HepG2 (cell line): Measurements from ENCODE around the gene LBX2. TPM values are rescaled to one million over a fixed set of nuclear protein-coding genes. Genes with fewer than 3 reads are reported as not detected.
A peak's percentile ranks its signal among the peaks of the same experiment; 100 is the strongest.

Experiments used
- ATF5 ChIP-seq: sonication (generic); formaldehyde crosslinking; IDR thresholded peaks from 2 replicates; pipeline ENCODE4 v1.4.0; 2020; ENCODE audit warnings: mild to moderate bottlenecking, low read depth, missing genetic modification reagents
- BRF2 ChIP-seq: sonication (generic); formaldehyde crosslinking; IDR thresholded peaks from 2 replicates; pipeline ENCODE4 v1.8.1; 2022; ENCODE audit warnings: mild to moderate bottlenecking, missing genetic modification reagents
- HIC2 ChIP-seq: sonication (generic); formaldehyde crosslinking; IDR thresholded peaks from 2 replicates; pipeline ENCODE4 v1.9.0; 2022; ENCODE audit warnings: low read depth, missing genetic modification reagents
- HNRNPUL1 ChIP-seq: fragments of 200-400 bp; formaldehyde crosslinking; IDR thresholded peaks from 2 replicates; pipeline ENCODE4 v1.6.1; 2017; ENCODE audit warnings: low read depth, mild to moderate bottlenecking, low read length, moderate library complexity
- HOXD1 ChIP-seq: sonication (generic); formaldehyde crosslinking; IDR thresholded peaks from 2 replicates; pipeline ENCODE4 v1.5.0; 2020; ENCODE audit warnings: missing genetic modification reagents
- IRF2 ChIP-seq: IDR thresholded peaks from 2 replicates; pipeline ENCODE4 v1.6.1; 2018; ENCODE audit warnings: missing genetic modification reagents, missing compliant biosample characterization
- IRF9 ChIP-seq: sonication (generic); formaldehyde crosslinking; IDR thresholded peaks from 2 replicates; pipeline ENCODE4 v1.8.0; 2022; ENCODE audit warnings: missing genetic modification reagents, mild to moderate bottlenecking, borderline replicate concordance
- MTF2 ChIP-seq: sonication (generic); formaldehyde crosslinking; IDR thresholded peaks from 2 replicates; pipeline ENCODE4 v1.5.0; 2020; ENCODE audit warnings: missing genetic modification reagents, borderline replicate concordance
- MXI1 ChIP-seq: IDR thresholded peaks from 3 replicates; pipeline ENCODE4 v1.6.1; 2012; ENCODE audit warnings: low read depth, low read length, inconsistent platforms, borderline replicate concordance
- NR2F1 ChIP-seq, 2 experiments: fragments of 450-650 bp in 1 of 2; formaldehyde crosslinking in 1 of 2; IDR thresholded peaks; 2 replicates each; pipeline versions ENCODE4 v1.5.0 to v1.6.1; 2016 to 2020; ENCODE audit warnings: mild to moderate bottlenecking in 1 of 2, missing compliant biosample characterization in 1 of 2, missing genetic modification reagents in 1 of 2, moderate library complexity in 1 of 2
- ONECUT2 ChIP-seq: sonication (generic); formaldehyde crosslinking; IDR thresholded peaks from 2 replicates; pipeline ENCODE4 v1.4.0; 2020; ENCODE audit warnings: missing genetic modification reagents
- POLR2G ChIP-seq: fragments of 200-400 bp; formaldehyde crosslinking; IDR thresholded peaks from 2 replicates; pipeline ENCODE4 v1.6.1; 2018; ENCODE audit warnings: mild to moderate bottlenecking, low read depth, low read length, moderate library complexity
- RARG ChIP-seq: sonication (generic); formaldehyde crosslinking; IDR thresholded peaks from 2 replicates; pipeline ENCODE4 v1.4.0; 2020; ENCODE audit warnings: low read depth, mild to moderate bottlenecking, missing genetic modification reagents
- STAT5B ChIP-seq: sonication (generic); formaldehyde crosslinking; IDR thresholded peaks from 2 replicates; pipeline ENCODE4 v1.4.0; 2020; ENCODE audit warnings: missing genetic modification reagents
- TOPORS ChIP-seq: sonication (generic); formaldehyde crosslinking; IDR thresholded peaks from 2 replicates; pipeline ENCODE4 v1.8.0; 2023; ENCODE audit warnings: mild to moderate bottlenecking, missing genetic modification reagents
- ZFP36L2 ChIP-seq: sonication (generic); formaldehyde crosslinking; IDR thresholded peaks from 2 replicates; pipeline ENCODE4 v1.4.0; 2020; ENCODE audit warnings: missing genetic modification reagents
- ZFP90 ChIP-seq: sonication (generic); formaldehyde crosslinking; IDR thresholded peaks from 2 replicates; pipeline ENCODE4 v1.8.0; 2022; ENCODE audit warnings: missing genetic modification reagents, mild to moderate bottlenecking, inconsistent platforms, borderline replicate concordance
- ZNF317 ChIP-seq: sonication (generic); formaldehyde crosslinking; IDR thresholded peaks from 2 replicates; pipeline ENCODE4 v1.5.0; 2020; ENCODE audit warnings: mild to moderate bottlenecking, missing genetic modification reagents
- ZNF589 ChIP-seq: sonication (generic); formaldehyde crosslinking; conservative IDR thresholded peaks from 2 replicates; pipeline ENCODE4 v1.8.0; 2022; ENCODE audit warnings: mild to moderate bottlenecking, moderate library complexity, missing genetic modification reagents
- ZNF749 ChIP-seq: sonication (generic); formaldehyde crosslinking; IDR thresholded peaks from 2 replicates; pipeline ENCODE4 v1.8.0; 2022; ENCODE audit warnings: mild to moderate bottlenecking, missing genetic modification reagents, moderate library complexity, borderline replicate concordance
- ZNF766 ChIP-seq: sonication (generic); formaldehyde crosslinking; IDR thresholded peaks from 2 replicates; pipeline ENCODE4 v1.5.0; 2020; ENCODE audit warnings: missing genetic modification reagents, borderline replicate concordance
- ZNF768 ChIP-seq: sonication (generic); formaldehyde crosslinking; IDR thresholded peaks from 2 replicates; pipeline ENCODE4 v1.4.0; 2020; ENCODE audit warnings: missing genetic modification reagents
- ZNF773 ChIP-seq: sonication (generic); formaldehyde crosslinking; IDR thresholded peaks from 2 replicates; pipeline ENCODE4 v1.4.0; 2020; ENCODE audit warnings: missing genetic modification reagents, borderline replicate concordance
- polyA plus RNA-seq, 8 experiments: library from polyadenylated mRNA; depleted of rRNA in 3 of 8; stranded (reverse) in 7 of 8; unstranded in 1 of 8; fragments of >200 nt; fragmentation: Illumina TruSeq in 4 of 8; extraction: Trizol in 4 of 8; gene quantifications; 2 replicates each; pipeline versions ENCODE4 v1.2.1 to v1.2.3, GENCODE V29; 2011 to 2016; ENCODE audit warnings: low read depth in 4 of 8, missing spikeins in 1 of 8, mixed read lengths in 1 of 8; ENCODE audit not compliant: insufficient read depth in 1 of 8
- total RNA-seq, 5 experiments: library from RNA; depleted of rRNA; stranded (reverse); fragments of >200 nt; fragmentation: Illumina TruSeq; extraction: Trizol; gene quantifications; 2 replicates each; pipeline ENCODE4 v1.2.3, GENCODE V29; 2016; ENCODE audit warnings: low read depth in 1 of 5
- TF ChIP-seq, protein P1 (sequence below): IDR thresholded peaks from 2 replicates; pipeline ENCODE4 v1.6.1; 2016; ENCODE audit warnings: missing compliant biosample characterization, missing genetic modification reagents, borderline replicate concordance

LBX2 gene
- total and polyA plus RNA-seq, 2 of the 13 experiments (the other 11 are each of a cell fraction or from before 2014, with no cell fraction given) = 6.4 to 8.1 TPM

- TF ChIP-seq IRF2 (no peak), ZNF766 (CRISPR knock-in tag) (no peak), ZFP36L2 (CRISPR knock-in tag) (no peak), RARG (CRISPR knock-in tag) (0 out of 2 replicates have a peak, but pooled peaks have one; percentile 53), MXI1 (0 out of 3 replicates have a peak, but pooled peaks have one; percentile 45), TOPORS (CRISPR knock-in tag) (peak; percentile 66; the same call in 1 of the 2 replicates), ZNF768 (CRISPR knock-in tag) (peak; percentile 68), ZNF589 (peak; percentile 89), HIC2 (CRISPR knock-in tag) (no peak), ZNF773 (CRISPR knock-in tag) (no peak; the same call in 1 of the 2 replicates), POLR2G (peak; percentile 76), STAT5B (CRISPR knock-in tag) (no peak), ZNF317 (CRISPR knock-in tag) (peak; percentile 38; the same call in 1 of the 2 replicates), MTF2 (CRISPR knock-in tag) (no peak), BRF2 (CRISPR knock-in tag) (peak; percentile 86; the same call in 1 of the 2 replicates), NR2F1 (CRISPR knock-in tag; IDR thresholded peaks at IDR 0.05) (0 out of 4 replicates have a peak, but pooled peaks of 1 of the 2 experiments have one; percentile 1), ZFP90 (CRISPR knock-in tag) (peak; percentile 43), ZNF749 (CRISPR knock-in tag) (no peak), HOXD1 (CRISPR knock-in tag) (peak; percentile 66; the same call in 1 of the 2 replicates), IRF9 (CRISPR knock-in tag) (peak; percentile 74; the same call in 1 of the 2 replicates), ONECUT2 (CRISPR knock-in tag) (0 out of 2 replicates have a peak, but pooled peaks have one; percentile 40), ATF5 (CRISPR knock-in tag) (no peak), HNRNPUL1 (no peak)
- TF ChIP-seq, protein P1, sequence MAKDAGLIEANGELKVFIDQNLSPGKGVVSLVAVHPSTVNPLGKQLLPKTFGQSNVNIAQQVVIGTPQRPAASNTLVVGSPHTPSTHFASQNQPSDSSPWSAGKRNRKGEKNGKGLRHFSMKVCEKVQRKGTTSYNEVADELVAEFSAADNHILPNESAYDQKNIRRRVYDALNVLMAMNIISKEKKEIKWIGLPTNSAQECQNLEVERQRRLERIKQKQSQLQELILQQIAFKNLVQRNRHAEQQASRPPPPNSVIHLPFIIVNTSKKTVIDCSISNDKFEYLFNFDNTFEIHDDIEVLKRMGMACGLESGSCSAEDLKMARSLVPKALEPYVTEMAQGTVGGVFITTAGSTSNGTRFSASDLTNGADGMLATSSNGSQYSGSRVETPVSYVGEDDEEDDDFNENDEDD (CRISPR knock-in tag) = 0 out of 2 replicates have a peak, but pooled peaks have one; percentile 15
Observed at GRCh38 chr2:74457549-74458131, 41.8 kb downstream of the LBX2 start (continued).
